Activated T-cell treated with anti-CD3 and anti-CD28 coated beads, Interleukin-2, amount 50 U/mL, for 72 hours (primary cell): ENCODE results near the gene CACNA2D4. TPM values are rescaled to one million over a fixed set of nuclear protein-coding genes. Genes with fewer than 3 reads are reported as not detected.

Experiments used
- ATAC-seq, 2 donors: fragments of 150-1000 bp; cut with Tn5 transposase; replicated peaks in 1 of 2; 2 replicates each; pipeline ENCODE4 v1.10.0; 2021; ENCODE audit warnings: moderate library complexity in 2 of 2, mild to moderate bottlenecking in 1 of 2
- DNase-seq, 2 donors: peaks; one replicate each; pipeline ENCODE4 v3.0.0; 2021 to 2022; ENCODE audit warnings: mixed read lengths in 1 of 2
- H3K27ac Mint-ChIP-seq: one replicate; pipeline ENCODE4 v1.8.0; 2022; ENCODE audit warnings: mild to moderate bottlenecking, moderate library complexity, mixed read lengths
- H3K27me3 Mint-ChIP-seq: one replicate; pipeline ENCODE4 v1.8.0; 2022; ENCODE audit warnings: low read depth, mixed read lengths
- H3K36me3 Mint-ChIP-seq, 2 donors: one replicate each; pipeline ENCODE4 v1.8.0; 2022; ENCODE audit warnings: mixed read lengths in 2 of 2, mild to moderate bottlenecking in 1 of 2; ENCODE audit not compliant: insufficient read depth in 2 of 2
- H3K4me1 Mint-ChIP-seq: one replicate; pipeline ENCODE4 v1.8.0; 2022; ENCODE audit warnings: low read depth, mixed read lengths
- H3K4me3 Mint-ChIP-seq, 2 donors: one replicate each; pipeline ENCODE4 v1.8.0; 2022; ENCODE audit warnings: mild to moderate bottlenecking in 2 of 2, mixed read lengths in 2 of 2, moderate library complexity in 2 of 2
- H3K9me3 Mint-ChIP-seq, 2 donors: one replicate each; pipeline ENCODE4 v1.8.0; 2022; ENCODE audit warnings: mixed read lengths in 2 of 2
- total RNA-seq, 2 donors: library from RNA; stranded (reverse); gene quantifications; one replicate each; pipeline ENCODE4 v1.2.3, GENCODE V29; 2022

Gene CACNA2D4
- total RNA-seq, 2 donors from 2014 or later, result 6.0 to 7.2 TPM

DNA sequence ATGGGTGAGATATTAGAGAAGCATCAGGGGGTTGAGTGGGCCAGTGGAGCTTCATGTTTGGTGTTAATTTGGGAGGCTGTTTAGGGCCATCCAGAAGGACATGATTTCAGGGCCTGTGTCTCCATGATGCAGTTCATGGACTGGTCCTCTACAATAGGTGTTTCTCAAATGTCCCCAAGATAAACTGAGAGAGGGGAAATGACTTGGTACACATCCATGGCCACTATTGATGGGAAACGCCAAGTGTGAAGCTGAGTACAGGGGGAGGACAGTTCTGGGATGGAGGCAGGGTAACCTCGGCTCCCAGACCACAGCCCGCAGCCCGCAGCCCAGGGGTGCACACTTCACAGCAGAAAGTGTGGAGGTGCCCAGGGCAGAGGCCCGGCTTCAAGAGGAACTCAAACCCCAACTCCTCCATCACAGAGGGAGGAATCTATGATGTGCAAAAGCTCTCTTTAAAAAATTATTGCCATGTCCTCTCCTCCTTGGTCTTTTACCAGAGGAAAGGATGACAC lies 33.3 kb downstream of the CACNA2D4 start:
- ATAC-seq (no peak), DNase-seq (no peak)
- peaks cover 2 to 4% of the 10 kb centered on the region in 2 donors for H3K9me3 Mint-ChIP-seq
- H3K36me3 Mint-ChIP-seq, result peaks cover 0 to 1% of the 10 kb centered on the region in 2 donors
- H3K27me3 Mint-ChIP-seq, result peaks cover 20% of the 10 kb centered on the region
- no peak overlapping the region for H3K4me3 Mint-ChIP-seq
- no peaks in the 10 kb centered on the region for H3K4me1 Mint-ChIP-seq
- no peak overlapping the region for H3K27ac Mint-ChIP-seq

DNA sequence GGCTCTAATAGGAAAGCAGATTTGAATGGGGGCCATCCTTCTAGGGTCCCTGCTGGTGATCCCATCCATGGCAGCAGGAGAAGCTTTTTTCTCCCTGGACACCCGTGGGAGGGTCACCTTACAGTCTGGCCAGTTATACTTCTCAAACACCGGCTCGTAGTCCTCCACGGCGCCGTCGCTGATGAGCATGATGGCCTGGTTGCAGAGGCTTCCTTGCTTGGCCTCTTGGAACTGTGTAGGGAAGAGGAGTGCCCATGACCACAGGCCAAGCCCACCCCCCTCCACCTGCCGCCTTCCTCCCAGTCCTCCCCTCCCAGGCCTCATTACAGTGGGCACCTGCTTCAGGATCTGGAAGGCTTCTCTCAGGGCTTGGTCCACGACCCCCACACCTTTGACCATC lies 33.8 kb downstream of the CACNA2D4 start:
- Mint-ChIP-seq H3K36me3 (no peaks in the 10 kb centered on the region), H3K4me3 (no peak overlapping the region), H3K27me3 (peaks cover 20% of the 10 kb centered on the region)

DNA sequence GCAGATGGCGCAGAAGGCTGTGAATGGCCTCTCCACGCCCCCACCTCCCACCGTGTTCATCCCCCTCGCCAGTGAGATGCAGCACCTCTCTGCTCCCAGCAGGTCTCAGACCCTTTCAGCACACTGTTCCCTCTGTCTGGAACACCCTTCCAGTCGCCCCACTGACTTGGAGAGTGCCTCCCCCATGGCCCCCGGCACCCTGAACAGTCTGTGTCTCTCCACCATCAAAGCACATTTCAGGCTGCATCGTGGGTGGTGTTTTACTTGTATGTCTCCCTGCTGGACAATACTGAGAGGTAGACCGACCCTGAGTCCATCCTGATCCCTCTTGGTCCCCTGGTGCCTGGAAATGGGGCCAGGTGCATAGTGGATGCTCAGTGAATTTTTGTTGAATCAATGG lies 34.9 kb downstream of the CACNA2D4 start:
- Mint-ChIP-seq H3K27ac (no peak overlapping the region), H3K27me3 (peaks cover 13% of the 10 kb centered on the region), H3K4me3 (no peak overlapping the region), H3K36me3 (no peaks in the 10 kb centered on the region), H3K4me1 (no peaks in the 10 kb centered on the region), H3K9me3 (peaks cover under 1 to 4% of the 10 kb centered on the region in 2 donors)
- ATAC-seq (no peak), DNase-seq (no peak)

More for the DNA sequence above, 33.8 kb downstream of the CACNA2D4 start:
- Mint-ChIP-seq H3K4me1 (no peaks in the 10 kb centered on the region), H3K27ac (no peak overlapping the region), H3K9me3 (peaks cover 2 to 4% of the 10 kb centered on the region in 2 donors)
- ATAC-seq (no peak), DNase-seq (no peak)

DNA sequence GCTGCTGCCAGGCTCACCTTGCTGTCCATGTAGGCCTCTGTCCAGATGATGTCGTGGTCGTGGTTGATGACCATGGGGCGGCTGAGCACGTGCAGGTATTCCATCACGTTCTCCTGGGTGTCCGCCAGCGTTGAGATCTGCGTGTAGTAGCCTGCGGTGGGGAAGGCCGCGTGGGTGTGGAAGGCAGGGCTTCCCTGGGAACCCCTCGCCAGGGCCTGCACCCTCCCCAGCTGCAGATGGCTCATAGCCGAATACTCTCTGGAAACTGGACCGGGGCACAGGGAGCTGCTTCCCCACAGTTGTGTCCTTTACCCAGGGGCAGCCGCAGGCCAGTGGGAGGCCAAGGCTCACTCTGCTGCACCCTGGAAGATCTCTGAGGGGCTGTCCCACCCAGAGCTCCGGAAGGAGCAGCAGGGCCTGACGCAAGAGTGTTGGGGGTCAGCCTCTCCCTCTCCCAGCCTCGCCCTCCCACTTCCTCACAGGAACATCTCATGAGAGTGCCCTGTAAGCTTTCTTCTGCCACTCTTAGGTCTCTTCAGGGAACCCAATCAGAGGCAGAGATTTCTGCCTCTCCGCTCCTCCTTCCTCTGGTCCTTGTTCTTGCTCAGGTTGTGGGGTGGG lies 35.5 kb downstream of the CACNA2D4 start:
- DNase-seq, result no peak
- H3K4me3 Mint-ChIP-seq, result no peak overlapping the region
- H3K36me3 Mint-ChIP-seq, result no peaks in the 10 kb centered on the region
- no peaks in the 10 kb centered on the region for H3K4me1 Mint-ChIP-seq
- ATAC-seq, result no peak
- peaks cover 0 to 4% of the 10 kb centered on the region in 2 donors for H3K9me3 Mint-ChIP-seq
- peaks cover 7% of the 10 kb centered on the region for H3K27me3 Mint-ChIP-seq
- no peak overlapping the region for H3K27ac Mint-ChIP-seq

DNA sequence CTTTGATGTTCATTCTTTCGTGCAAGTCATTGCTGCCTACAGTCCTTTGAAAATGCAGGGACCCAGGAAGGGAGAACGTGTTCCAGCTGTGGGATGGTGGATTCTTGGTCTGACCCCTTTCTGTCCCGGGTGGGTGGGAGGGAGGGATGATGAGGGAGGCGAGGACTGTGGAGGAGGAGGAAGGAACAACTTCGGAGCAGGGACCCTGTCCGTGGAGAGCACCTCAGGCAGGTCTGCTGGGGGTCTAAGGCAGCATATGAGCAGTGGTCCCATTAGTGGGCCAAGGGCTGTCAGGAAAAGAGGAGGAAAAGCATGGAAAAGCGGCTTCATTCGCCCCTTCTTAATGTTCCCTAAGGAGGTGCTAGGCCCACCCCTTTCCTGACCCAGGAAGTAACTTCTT lies 36.0 kb downstream of the CACNA2D4 start:
- Mint-ChIP-seq H3K9me3 (no peaks in the 10 kb centered on the region), H3K4me1 (no peaks in the 10 kb centered on the region), H3K4me3 (no peak overlapping the region), H3K27me3 (peaks cover 2% of the 10 kb centered on the region), H3K27ac (no peak overlapping the region), H3K36me3 (no peaks in the 10 kb centered on the region)
- no peak for DNase-seq
- no peak for ATAC-seq

DNA sequence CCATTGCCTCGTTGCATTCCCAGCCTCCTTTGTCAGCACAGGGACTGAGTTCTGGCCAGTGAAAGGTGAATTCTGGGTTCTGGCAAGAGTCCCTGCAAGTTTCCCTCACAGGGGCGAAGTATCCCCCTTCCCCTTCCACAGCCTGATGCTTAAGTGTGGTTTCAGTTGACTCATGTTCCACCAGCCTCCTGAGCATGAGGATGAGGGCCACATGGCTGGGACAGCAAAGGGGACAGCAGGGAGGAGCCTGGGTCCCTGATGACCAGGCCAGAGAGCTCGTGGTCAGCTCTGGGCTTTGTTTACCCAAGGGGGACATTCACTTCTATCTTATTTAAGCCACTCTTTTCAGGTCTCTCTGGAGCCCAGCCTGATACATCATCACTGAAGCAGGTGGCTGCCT lies 36.5 kb downstream of the CACNA2D4 start:
- no peaks in the 10 kb centered on the region for H3K4me1 Mint-ChIP-seq

DNA sequence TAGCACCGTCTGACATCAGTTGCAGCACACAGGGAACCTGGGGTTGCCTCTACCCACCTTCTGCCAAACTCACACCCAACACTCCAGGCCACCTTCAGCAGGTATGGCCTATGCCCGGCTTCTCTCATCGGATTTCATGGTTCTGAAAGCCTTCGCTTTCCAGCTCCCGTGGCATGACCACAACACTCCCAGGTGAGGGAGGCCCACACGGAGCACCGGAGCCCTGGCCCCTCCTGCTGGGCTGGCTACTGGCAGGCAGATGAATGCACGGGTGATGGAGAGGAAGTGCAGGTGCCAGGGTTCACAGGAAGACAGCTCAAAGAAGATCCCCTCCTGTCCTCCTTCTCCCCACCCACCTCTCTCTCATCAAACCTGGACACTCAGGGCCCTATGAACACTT lies 37.2 kb downstream of the CACNA2D4 start:
- Mint-ChIP-seq H3K27ac (no peak overlapping the region), H3K9me3 (no peaks in the 10 kb centered on the region), H3K4me1 (no peaks in the 10 kb centered on the region), H3K36me3 (no peaks in the 10 kb centered on the region), H3K27me3 (no peaks in the 10 kb centered on the region), H3K4me3 (no peak overlapping the region)
- no peak for ATAC-seq
- no peak for DNase-seq

More for the DNA sequence above, 36.5 kb downstream of the CACNA2D4 start:
- DNase-seq (no peak), ATAC-seq (no peak)
- Mint-ChIP-seq H3K36me3 (no peaks in the 10 kb centered on the region), H3K9me3 (no peaks in the 10 kb centered on the region), H3K27me3 (no peaks in the 10 kb centered on the region), H3K27ac (no peak overlapping the region), H3K4me3 (no peak overlapping the region)

DNA sequence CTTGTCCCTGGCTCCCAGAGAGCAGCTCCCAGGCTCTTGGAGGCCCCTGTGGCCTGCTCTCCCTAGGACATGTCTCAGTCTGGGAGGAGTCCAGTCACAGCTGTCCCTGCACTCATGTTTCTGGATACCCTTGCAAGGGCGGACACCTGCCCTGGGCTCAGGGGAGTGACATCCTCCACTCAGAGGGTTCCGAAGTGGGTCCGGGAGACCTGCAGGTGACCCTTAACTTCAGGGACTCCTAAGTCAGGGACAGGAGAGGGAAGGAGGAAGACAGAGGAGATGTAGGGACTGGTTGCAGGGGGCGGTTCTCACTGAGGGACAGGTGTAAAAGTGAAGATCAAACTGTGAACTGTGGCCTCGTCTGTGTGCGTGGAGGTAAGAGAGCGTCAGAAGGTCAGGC lies 37.6 kb downstream of the CACNA2D4 start:
- Mint-ChIP-seq H3K4me1 (no peaks in the 10 kb centered on the region), H3K36me3 (no peaks in the 10 kb centered on the region), H3K27ac (no peak overlapping the region), H3K4me3 (no peak overlapping the region), H3K9me3 (no peaks in the 10 kb centered on the region), H3K27me3 (no peaks in the 10 kb centered on the region)
- ATAC-seq, result no peak
- DNase-seq, result no peak

DNA sequence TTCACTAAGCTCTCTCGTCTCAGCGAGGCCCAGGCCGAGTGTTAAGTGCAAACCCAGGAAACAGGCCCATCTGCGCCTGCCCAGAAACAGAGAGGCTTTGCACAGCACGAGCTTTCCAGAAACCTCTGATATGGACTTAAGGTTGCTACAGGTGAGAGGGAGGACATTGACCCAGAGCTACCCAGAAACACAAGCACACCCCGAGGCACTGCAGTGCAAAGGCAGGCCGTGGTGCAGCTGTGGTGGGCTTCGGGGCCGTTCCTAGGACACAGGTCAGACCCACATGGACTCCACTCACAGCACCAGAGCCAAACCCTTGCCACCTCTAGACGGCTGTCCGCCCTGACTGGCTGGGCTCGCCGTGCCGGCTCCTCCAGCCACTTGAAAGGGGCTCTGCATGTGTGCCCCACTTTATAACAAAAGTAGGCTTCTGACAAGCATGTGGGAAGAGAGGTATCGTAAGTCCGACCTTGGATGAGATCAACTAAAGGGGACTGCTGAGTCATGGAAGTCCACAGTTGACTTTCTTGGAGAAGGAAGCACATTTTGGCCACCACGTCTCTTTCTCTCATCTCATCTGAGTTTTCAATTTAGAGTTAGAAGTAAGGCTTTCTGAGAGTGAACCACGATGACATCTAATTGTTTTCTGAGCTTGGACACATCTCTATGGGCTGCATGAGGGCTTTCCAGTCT lies 38.2 kb downstream of the CACNA2D4 start:
- no peak overlapping the region for H3K27ac Mint-ChIP-seq
- DNase-seq (no peak), ATAC-seq (no peak)
- no peaks in the 10 kb centered on the region for H3K27me3 Mint-ChIP-seq
- no peaks in the 10 kb centered on the region for H3K9me3 Mint-ChIP-seq
- no peaks in the 10 kb centered on the region for H3K4me1 Mint-ChIP-seq
- H3K4me3 Mint-ChIP-seq, result no peak overlapping the region
- no peaks in the 10 kb centered on the region for H3K36me3 Mint-ChIP-seq

DNA sequence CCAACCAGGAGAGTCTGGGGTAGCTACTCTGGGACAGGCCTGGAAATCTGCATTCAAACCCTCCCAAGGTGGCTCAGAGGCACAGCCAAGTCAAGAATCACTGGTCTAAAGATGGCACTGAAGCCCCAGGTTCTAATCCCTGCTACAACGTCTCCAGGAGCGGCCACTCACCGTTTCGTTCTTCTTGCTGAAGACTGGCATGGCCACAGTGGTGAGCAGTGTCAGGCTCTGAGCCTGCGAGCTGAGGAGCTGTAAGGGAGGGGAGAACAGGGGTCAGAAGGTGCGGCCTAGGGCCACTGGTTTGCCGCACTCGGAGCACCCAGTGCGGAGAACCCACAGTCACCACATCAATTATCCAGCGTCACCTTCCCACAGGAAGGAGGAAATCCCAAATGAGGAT lies 38.8 kb downstream of the CACNA2D4 start:
- H3K4me3 Mint-ChIP-seq, result no peak overlapping the region
- no peaks in the 10 kb centered on the region for H3K36me3 Mint-ChIP-seq
- no peak for DNase-seq
- no peaks in the 10 kb centered on the region for H3K9me3 Mint-ChIP-seq
- no peaks in the 10 kb centered on the region for H3K4me1 Mint-ChIP-seq
- ATAC-seq, result no peak
- no peaks in the 10 kb centered on the region for H3K27me3 Mint-ChIP-seq
- H3K27ac Mint-ChIP-seq, result no peak overlapping the region

DNA sequence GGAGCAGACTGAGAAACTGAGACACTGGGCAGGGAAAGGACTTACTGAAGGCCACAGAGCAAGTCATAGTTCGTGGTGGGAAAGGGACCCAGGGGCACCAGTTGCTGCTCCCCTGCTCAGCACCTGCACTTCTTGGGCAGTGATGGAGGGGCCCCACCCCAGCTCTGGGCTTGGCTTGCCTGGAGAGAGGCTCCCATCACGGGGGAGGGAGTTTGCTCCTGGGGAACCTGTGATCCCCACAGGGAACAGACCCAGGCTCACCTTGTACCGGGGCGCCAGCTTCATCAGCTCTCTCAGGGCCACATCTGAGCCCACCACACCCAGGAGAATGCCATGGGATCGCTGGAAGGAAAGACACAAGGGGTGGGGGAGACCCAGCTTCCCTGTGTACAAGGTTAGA lies 39.8 kb downstream of the CACNA2D4 start:
- H3K27me3 Mint-ChIP-seq, result peaks cover 7% of the 10 kb centered on the region
- no peak overlapping the region for H3K27ac Mint-ChIP-seq
- ATAC-seq (no peak), DNase-seq (no peak)
- no peaks in the 10 kb centered on the region for H3K36me3 Mint-ChIP-seq
- H3K4me3 Mint-ChIP-seq, result no peak overlapping the region
- H3K9me3 Mint-ChIP-seq, result no peaks in the 10 kb centered on the region
- H3K4me1 Mint-ChIP-seq, result no peaks in the 10 kb centered on the region

DNA sequence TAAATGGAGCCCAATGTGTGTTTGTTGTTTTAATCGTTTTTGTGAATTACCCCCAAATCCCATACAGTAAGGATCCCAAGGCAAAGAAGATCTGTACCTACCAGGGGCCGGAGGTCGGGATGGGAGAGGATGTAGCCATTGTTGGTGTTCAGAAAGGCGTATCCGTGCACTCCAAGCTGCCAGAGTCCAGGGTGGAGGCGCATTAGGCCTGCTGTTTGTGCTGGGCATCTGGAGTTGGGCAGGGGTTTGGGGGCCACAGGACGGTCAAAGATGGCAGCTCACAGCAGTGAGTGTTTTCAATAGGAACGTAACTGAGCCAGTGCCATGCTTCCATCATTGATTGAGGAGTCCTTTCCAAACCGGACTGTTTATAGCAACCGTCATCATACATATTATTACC lies 40.2 kb downstream of the CACNA2D4 start:
- H3K9me3 Mint-ChIP-seq, result no peaks in the 10 kb centered on the region
- no peak overlapping the region for H3K27ac Mint-ChIP-seq
- no peak for DNase-seq
- H3K27me3 Mint-ChIP-seq, result peaks cover 7% of the 10 kb centered on the region
- H3K36me3 Mint-ChIP-seq, result no peaks in the 10 kb centered on the region
- H3K4me3 Mint-ChIP-seq, result no peak overlapping the region
- H3K4me1 Mint-ChIP-seq, result no peaks in the 10 kb centered on the region
- ATAC-seq, result no peak

DNA sequence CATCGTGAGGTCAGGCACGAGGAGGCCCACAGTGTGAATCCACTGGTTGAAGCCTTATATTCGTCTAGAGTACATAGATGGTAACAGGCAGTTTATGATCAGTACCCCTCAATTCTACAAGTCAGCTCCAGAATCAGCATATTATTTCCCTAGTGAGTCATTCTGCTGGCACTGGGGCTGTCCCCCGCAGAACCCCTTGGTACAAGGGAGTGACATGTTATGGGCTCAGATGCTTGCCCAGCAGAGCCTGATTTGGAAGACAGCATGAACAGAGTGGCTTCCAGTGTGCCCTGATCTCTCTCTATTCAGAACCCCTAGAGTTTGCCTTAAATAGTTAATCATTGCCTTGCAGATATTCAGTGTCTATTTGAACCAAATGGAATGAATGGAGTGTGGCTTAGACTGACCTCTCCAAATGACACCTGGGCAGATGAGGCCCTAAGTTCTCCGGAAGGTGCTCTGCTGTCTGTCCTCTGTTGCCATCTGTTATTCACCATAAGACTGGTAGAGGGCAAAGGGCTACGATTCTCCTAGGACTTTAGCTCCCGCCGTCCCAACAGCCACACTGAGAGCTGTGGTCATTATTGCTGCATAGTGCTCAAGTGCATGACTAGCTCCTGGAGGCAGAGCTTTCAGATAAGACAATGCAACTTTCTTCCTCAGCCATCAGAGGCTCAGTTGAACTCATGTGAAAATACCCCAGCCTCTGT lies 41.1 kb downstream of the CACNA2D4 start:
- no peaks in the 10 kb centered on the region for H3K4me1 Mint-ChIP-seq
- no peaks in the 10 kb centered on the region for H3K9me3 Mint-ChIP-seq
- H3K36me3 Mint-ChIP-seq, result no peaks in the 10 kb centered on the region
- ATAC-seq, result no peak
- H3K27me3 Mint-ChIP-seq, result peaks cover 7% of the 10 kb centered on the region
- H3K27ac Mint-ChIP-seq, result no peak overlapping the region
- no peak for DNase-seq
- H3K4me3 Mint-ChIP-seq, result no peak overlapping the region
